MCF 10A (cell line): ENCODE measurements around the gene ACTR6. TPM values are rescaled to one million over a fixed set of nuclear protein-coding genes. Genes with fewer than 3 reads are reported as not detected.

Experiments used
- BruUV-seq: library from RNA; stranded (reverse); fragments of 400-500 nt; replicated peaks from 2 replicates; lab custom pipeline; 2021; lab: Mats Ljungman, UMichigan
- CTCF ChIA-PET: fragments of 300-600 bp; sonication (Branson Sonifier 250); formaldehyde crosslinking; extraction: SDS; loops from one replicate; lab custom pipeline; 2021; ENCODE audit warnings: antibody characterized with exemption, inconsistent platforms; lab: Yijun Ruan, JAX
- POLR2A ChIA-PET: fragments of 300-600, 350-650 bp; sonication (Branson Sonifier 250); formaldehyde crosslinking; extraction: SDS; loops from one replicate; lab custom pipeline; 2020; ENCODE audit warnings: antibody characterized with exemption, inconsistent platforms; lab: Yijun Ruan, JAX
- DNase-seq: peaks from one replicate; pipeline ENCODE4 v3.0.0-alpha.2; 2018; ENCODE audit not compliant: unreplicated experiment
- H3K27ac Mint-ChIP-seq: one replicate; pipeline ENCODE4 v1.8.0; 2022; ENCODE audit warnings: mild to moderate bottlenecking, low read depth, mixed read lengths; ENCODE audit not compliant: unreplicated experiment
- H3K27me3 Mint-ChIP-seq: one replicate; pipeline ENCODE4 v1.8.0; 2022; ENCODE audit warnings: mixed read lengths; ENCODE audit not compliant: insufficient read depth, unreplicated experiment
- H3K36me3 Mint-ChIP-seq: one replicate; pipeline ENCODE4 v1.8.0; 2022; ENCODE audit warnings: mild to moderate bottlenecking, moderate library complexity, mixed read lengths; ENCODE audit not compliant: insufficient read depth, unreplicated experiment
- H3K4me1 Mint-ChIP-seq: one replicate; pipeline ENCODE4 v1.8.0; 2022; ENCODE audit warnings: mixed read lengths; ENCODE audit not compliant: insufficient read depth, unreplicated experiment
- H3K4me3 Mint-ChIP-seq: one replicate; pipeline ENCODE4 v1.8.0; 2022; ENCODE audit warnings: mild to moderate bottlenecking, moderate library complexity, mixed read lengths; ENCODE audit not compliant: unreplicated experiment
- H3K9me3 Mint-ChIP-seq: one replicate; pipeline ENCODE4 v1.8.0; 2022; ENCODE audit warnings: mixed read lengths; ENCODE audit not compliant: unreplicated experiment
- CTCF ChIP-seq: fragments of 200-600 bp; IDR thresholded peaks from one replicate; pipeline ENCODE4 v1.8.0; 2022; ENCODE audit warnings: antibody characterized with exemption, mild to moderate bottlenecking; ENCODE audit not compliant: unreplicated experiment
- intact Hi-C: fragments of 100-400 bp; cut with micrococcal nuclease; formaldehyde crosslinking; loops from 2 replicates; pipeline ENCODE4 v1.14.1; 2022
- total RNA-seq: library from RNA; stranded (reverse); gene quantifications from 2 replicates; pipeline ENCODE4 v1.2.3, GENCODE V29; 2022

Gene ACTR6
- total RNA-seq, 1 experiment from 2014 or later, result 26.4 TPM

GRCh38 chr12:100159391-100160104 is 41.1 kb upstream of the ACTR6 start:
- intact Hi-C loops, result no loop called here
- no TSS peak for BruUV-seq
- no peaks in the 10 kb centered on the region for H3K27me3 Mint-ChIP-seq
- H3K36me3 Mint-ChIP-seq, result no peaks in the 10 kb centered on the region
- no peaks in the 10 kb centered on the region for H3K9me3 Mint-ChIP-seq
- H3K4me3 Mint-ChIP-seq, result no peak overlapping the region
- ChIA-PET CTCF (interaction anchor here (0.6 to 1.4 kb wide), 3 partner anchors 20 to 202 kb away, joined by 3 read pairs; no protein-coding TSS in a partner anchor), POLR2A (no interaction called here)
- DNase-seq, result no peak
- H3K27ac Mint-ChIP-seq, result no peak overlapping the region
- no peak for TF ChIP-seq CTCF
- no peaks in the 10 kb centered on the region for H3K4me1 Mint-ChIP-seq

- Mint-ChIP-seq H3K36me3 (no peaks in the 10 kb centered on the region), H3K4me1 (no peaks in the 10 kb centered on the region), H3K9me3 (no peaks in the 10 kb centered on the region), H3K27ac (no peak overlapping the region), H3K4me3 (peak overlapping the region; percentile 67), H3K27me3 (no peaks in the 10 kb centered on the region)
- POLR2A ChIA-PET, result interaction anchor here (1.1 to 1.3 kb wide), 6 partner anchors 9 to 37 kb away, joined by 3 to 5 read pairs (median 4); partner anchors contain the start of gene ACTR6
- CTCF ChIA-PET, result interaction anchor here (0.6 to 2.5 kb wide), 4 partner anchors 9 to 55 kb away, joined by 3 to 20 read pairs (median 3); no protein-coding TSS in a partner anchor
- DNase-seq, result peak; percentile 81
- no peak for TF ChIP-seq CTCF
- no TSS peak for BruUV-seq
- intact Hi-C loops, result no loop called here
These were observed 37.0 kb upstream of the ACTR6 start for GRCh38 chr12:100163416-100164152.

- Mint-ChIP-seq H3K27me3 (no peaks in the 10 kb centered on the region), H3K4me1 (no peaks in the 10 kb centered on the region), H3K9me3 (no peaks in the 10 kb centered on the region), H3K4me3 (peak overlapping the region; percentile 67), H3K36me3 (no peaks in the 10 kb centered on the region), H3K27ac (no peak overlapping the region)
- intact Hi-C loops, result no loop called here
- CTCF ChIA-PET, result interaction anchor here (0.6 to 2.5 kb wide), 4 partner anchors 9 to 56 kb away, joined by 3 to 20 read pairs (median 3); no protein-coding TSS in a partner anchor
- DNase-seq, result no peak
- POLR2A ChIA-PET, result interaction anchor here (1.1 to 1.3 kb wide), 5 partner anchors 9 to 37 kb away, joined by 3 to 4 read pairs (median 4); partner anchors contain the start of gene ACTR6
- BruUV-seq, result no TSS peak
- TF ChIP-seq CTCF, result no peak
These were observed 36.4 kb upstream of the ACTR6 start for GRCh38 chr12:100164153-100164704.

GRCh38 chr12:100165356-100165755 is 35.3 kb upstream of the ACTR6 start:
- ChIA-PET CTCF (interaction anchor here (0.6 to 2.5 kb wide), 2 partner anchors 10 to 95 kb away, joined by 4 to 20 read pairs; no protein-coding TSS in a partner anchor), POLR2A (interaction anchor here (1.2 kb wide), 1 partner anchor 9 kb away, joined by 3 read pairs; no protein-coding TSS in a partner anchor)
- H3K27ac Mint-ChIP-seq, result no peak overlapping the region
- BruUV-seq, result no TSS peak
- H3K4me3 Mint-ChIP-seq, result no peak overlapping the region
- no peaks in the 10 kb centered on the region for H3K9me3 Mint-ChIP-seq
- intact Hi-C loops, result no loop called here
- H3K27me3 Mint-ChIP-seq, result no peaks in the 10 kb centered on the region
- no peaks in the 10 kb centered on the region for H3K4me1 Mint-ChIP-seq
- DNase-seq, result no peak
- H3K36me3 Mint-ChIP-seq, result no peaks in the 10 kb centered on the region
- no peak for TF ChIP-seq CTCF
